Middle frontal gyrus (tissue), 1 donor: ENCODE results near the gene FEN1.

Experiments used
- DNase-seq: peaks from one replicate; pipeline ENCODE4 v3.0.0-alpha.2; 2015; ENCODE audit warnings: low spot score; ENCODE audit errors: extremely low spot score

Gene FEN1

DNA sequence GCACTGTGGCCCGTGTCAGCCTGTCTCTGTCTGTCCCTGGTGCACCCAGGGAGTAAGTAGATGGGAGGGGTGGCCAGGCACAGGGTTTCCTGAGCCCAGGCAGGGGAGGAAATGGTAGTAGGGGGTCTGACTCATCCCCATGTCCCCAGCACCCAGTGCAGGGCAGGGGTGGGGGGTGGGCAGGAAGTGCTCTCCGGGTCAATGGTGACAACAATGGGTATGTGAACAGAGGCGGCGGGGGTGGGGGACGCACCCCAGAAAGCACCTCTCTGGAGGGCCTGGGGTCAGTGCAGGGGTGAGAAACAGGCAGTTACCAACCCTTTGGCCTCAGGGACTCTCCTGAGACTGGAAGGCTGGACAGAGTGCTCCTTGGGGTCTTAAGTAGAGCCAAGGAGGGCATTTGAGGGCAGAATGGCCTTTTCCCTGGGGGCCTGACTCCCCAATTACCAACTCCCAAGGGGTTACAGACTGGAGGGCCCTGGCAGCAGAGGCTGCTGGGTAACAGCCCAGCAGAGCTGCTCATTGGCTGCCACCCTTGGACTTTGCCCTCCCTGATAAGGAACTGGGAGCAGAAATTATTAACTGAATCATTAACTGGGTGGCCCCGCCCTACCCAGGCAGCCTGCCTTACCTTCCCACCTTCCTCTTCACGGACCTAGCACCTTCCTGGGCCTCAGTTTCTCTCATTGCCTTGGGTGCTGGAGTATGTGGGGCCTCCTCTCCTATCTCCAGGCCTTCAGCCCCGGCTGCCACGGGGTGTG, 36.1 kb upstream of the FEN1 start:
- no peak for DNase-seq

GRCh38 chr11:61757213-61757862, 35.4 kb upstream of the FEN1 start:
- no peak for DNase-seq

DNA sequence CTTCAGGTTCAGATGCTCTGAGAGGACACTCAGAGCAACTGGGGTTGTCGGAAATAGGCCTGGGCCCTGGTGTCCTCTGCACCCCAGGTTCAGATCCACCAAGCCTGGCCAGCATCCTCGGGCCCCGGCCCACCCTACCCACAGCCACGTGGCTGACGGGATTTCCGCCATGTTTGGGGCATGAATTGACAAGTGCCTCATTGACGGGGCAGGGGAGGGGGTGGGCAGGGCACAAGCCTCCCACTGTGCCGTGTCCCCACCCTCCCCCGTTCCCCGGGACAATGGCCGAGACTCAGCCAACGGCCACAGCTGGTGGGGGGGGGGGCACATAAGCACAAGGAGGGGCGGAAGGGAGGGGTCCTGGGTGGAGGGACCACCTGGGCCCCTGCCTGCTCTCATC, 31.8 kb upstream of the FEN1 start:
- peak; percentile 74 for DNase-seq

- no peak for DNase-seq
Observed at GRCh38 chr11:61761440-61762222, 31.1 kb upstream of the FEN1 start.

- DNase-seq: no peak
Observed at GRCh38 chr11:61762223-61762615, 30.5 kb upstream of the FEN1 start.

DNA sequence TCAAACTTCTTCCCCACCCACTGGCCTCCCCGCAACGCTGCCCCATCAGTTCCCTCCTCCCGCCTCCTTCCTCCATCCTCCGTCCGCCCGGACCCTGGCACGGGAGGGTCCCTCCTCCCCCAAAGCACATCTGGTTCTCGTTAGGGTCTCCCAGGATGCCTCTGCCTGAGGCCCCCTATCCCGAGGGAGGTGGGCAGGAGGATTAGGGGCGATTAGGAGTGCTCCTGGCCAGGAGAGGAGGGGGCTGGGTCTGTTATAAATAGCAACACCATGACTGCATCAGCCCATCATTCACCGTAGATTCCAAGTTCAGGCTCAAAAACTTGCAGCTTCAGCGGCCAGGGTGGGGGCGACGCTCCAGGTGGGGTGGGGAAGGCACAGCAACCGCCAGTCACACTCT, 29.9 kb upstream of the FEN1 start:
- DNase-seq: no peak

DNA sequence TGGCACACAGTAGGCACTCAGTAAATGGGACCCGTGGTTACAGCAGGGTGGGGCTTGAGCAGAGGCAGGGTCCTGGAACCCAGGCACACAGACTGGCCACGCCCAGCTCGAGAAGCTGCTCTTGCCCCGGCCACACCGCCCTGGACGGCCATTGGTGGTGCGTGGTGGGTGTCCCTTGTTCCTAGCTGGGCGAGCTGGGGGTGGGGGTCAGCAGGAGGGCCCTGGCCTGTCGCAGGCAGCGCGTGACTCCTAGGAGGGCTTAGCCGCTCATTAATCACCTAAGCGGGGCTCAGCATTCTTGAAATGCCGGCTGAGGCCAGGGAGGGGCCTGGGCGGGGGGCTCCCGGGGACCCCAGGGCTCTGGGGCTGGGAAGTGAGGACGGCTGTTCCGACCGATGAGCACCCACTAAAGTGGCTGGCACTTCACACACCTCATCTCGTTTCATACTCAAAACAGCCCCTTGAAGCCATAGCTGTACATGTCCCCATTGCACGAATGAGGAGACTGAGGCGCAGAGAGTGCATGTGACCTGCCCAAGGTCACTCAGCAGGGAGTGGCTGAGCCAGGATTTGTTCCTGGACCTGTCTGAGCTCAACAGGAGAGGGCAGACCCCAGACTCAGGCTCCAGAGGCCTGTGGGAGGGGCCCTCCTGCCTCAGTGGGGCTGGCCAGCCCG, 28.6 kb upstream of the FEN1 start:
- no peak for DNase-seq

DNA sequence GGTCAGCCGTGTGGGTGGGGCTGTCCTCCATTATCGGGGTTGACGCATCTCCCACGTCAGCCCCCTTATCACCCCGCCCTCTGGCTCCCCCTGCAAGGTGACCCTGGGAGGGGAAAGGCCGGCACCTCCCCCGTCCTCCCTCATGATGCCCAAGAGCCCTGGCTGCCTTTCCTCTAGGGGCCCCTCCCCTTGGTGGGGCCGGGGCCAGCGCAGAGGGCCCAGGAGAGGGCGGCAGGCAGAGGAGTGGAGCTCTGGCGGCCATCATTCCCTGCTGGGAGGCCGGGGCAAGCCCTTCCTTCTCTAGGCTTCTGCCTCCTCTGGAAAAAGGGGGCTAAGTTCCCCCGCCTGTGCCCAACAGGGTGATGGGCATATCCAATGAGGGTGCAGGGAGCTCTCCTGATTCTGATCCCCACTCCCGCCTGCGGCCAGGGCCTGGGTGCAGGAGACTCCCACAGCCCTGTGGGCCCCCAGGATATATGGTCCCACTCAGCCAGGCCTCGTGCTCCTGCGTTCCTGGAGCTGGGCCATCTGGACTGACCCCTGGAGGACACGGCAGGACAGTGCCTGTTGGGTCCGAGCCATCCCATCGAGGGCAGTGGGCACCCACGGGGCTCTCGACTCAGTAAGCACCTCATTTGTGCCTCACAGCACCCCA, 28.0 kb upstream of the FEN1 start:
- no peak for DNase-seq

DNA sequence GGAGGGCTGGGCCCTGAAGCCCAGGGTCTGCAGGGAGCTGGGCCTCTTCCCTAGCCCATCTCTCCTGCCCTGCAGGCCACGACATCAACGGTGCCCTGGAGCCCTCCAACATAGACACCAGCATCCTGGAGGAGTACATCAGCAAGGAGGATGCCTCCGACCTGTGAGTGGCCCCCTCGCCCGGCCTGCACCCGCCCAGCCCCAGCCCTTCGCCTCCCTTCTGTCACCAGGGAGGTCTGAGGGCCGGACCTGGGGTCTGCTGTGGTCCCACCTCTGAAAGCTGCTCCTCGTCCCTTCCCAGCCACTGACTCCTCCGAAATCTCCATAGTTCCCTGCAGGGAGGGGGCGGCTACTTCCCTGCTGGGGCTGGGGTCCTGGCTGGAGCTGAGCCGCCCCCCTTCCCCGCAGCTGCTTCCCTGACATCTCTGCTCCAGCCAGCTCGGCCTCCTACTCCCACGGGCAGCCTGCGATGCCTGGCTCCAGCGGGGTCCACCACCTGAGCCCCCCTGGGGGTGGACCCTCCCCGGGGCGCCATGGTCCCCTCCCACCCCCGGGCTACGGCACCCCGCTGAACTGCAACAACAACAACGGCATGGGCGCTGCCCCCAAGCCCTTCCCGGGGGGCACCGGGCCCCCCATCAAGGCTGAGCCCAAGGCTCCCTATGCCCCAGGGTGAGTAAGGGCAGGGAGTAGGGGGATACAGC, 27.0 kb upstream of the FEN1 start:
- DNase-seq: no peak

- DNase-seq: no peak
Observed at GRCh38 chr11:61766353-61766841, 26.3 kb upstream of the FEN1 start.

GRCh38 chr11:61768376-61769076, 24.2 kb upstream of the FEN1 start:
- no peak for DNase-seq

DNA sequence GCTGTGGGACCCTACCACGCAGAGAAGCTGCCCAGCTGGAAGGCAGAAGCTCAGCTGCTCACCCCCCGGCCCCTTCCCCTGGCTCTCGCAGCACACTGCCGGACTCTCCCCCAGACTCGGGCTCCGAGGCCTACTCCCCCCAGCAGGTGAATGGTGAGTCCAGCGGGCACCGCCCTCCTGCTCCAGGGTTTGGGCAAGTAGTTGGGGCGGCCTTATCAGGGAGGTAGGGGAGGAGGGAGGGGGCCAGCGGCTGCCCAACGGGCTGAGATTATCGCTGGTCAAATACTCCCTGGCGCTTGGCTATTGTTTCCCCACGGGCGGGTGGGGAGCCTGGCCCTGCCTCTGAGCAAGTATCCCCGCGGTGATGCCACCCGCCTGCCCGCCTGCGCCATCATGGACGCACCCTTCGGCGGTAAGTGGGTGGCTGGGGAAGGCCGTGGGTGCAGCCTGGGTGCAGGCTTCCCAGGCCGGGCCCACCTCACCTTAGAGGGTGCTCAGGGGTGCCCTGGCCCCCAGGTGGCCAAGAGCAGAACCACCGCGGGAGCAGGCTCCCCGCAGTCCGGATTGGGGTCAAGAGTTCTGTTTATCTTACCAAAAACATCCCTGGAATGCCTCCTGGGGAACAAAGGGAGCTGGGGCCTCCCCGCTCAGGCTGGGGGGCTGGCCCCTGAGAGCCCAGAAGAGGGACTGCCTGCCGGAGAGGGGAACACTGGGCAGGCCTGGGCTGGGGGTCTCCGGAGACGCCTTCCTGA, 23.4 kb upstream of the FEN1 start:
- no peak for DNase-seq

DNA sequence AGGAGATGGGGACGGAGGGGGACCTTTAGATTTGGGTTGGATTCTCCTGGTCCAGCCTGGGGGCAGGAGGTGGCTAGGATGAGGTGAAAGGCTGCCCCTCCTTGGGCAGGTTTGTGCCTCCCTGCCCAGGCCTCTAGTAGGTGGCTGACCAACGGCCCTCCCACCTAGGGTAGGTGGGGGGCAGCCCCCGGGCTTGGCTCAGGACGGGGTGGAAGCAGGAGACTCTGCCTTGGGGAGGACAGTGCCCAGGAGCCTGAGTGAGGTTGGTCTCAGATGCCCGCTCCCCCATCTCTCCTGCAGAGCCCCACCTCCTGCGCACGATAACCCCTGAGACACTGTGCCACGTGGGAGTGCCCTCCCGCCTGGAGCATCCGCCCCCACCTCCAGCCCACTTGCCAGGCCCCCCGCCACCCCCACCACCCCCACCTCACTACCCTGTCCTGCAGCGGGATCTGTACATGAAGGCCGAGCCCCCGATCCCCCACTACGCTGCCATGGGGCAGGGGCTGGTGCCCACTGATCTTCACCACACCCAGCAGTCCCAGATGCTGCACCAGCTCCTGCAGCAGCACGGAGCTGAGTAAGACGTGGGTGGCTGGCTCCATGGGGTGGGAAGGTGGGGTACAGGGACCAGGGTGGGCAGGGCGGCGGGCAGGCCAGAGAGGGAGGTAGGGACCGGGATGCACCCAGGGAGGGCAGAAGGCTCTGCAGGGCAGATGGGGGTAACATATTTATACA, 22.6 kb upstream of the FEN1 start:
- DNase-seq: no peak

- DNase-seq: no peak
Observed at GRCh38 chr11:61771195-61771894, 21.4 kb upstream of the FEN1 start.

- no peak for DNase-seq
Observed at GRCh38 chr11:61771985-61772455, 20.7 kb upstream of the FEN1 start.

DNA sequence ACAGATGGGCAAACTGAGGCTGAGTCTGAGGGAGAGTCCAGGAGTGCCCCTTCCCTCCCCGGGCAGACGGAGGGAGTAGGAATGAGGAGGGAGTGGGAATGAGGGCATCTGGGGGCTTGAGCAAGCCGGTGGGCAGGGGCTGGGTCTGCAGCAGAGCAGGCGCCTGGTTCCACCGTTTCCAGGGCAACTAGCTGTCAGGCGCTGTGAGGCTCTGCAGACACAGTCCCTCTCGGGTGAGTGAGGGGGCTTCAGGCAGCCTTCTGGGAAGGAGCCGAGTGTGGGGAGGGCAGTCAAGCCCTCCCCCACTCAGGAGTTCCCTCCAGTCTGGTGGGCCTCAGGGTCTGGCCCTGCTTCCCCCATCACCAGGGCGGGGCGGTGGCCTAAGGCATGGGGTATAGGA, 19.4 kb upstream of the FEN1 start:
- DNase-seq: no peak

- no peak for DNase-seq
Observed at GRCh38 chr11:61773809-61774208, 18.9 kb upstream of the FEN1 start.

- no peak for DNase-seq
Observed at GRCh38 chr11:61774411-61774810, 18.3 kb upstream of the FEN1 start.
